HepG2 (cell line): Measurements from ENCODE around the gene SLC25A36. TPM values are rescaled to one million over a fixed set of nuclear protein-coding genes. Genes with fewer than 3 reads are reported as not detected.
A peak's percentile ranks its signal among the peaks of the same experiment; 100 is the strongest.

Experiments used
- FOXP1 ChIP-seq, 2 experiments: fragments of 450-650 bp in 1 of 2; IDR thresholded peaks; 2 replicates each; pipeline ENCODE4 v1.6.1; 2017 to 2018; ENCODE audit warnings: antibody characterized with exemption in 1 of 2
- GATAD2A ChIP-seq: IDR thresholded peaks from 2 replicates; pipeline ENCODE4 v1.6.1; 2016
- HOXA7 ChIP-seq: sonication (generic); formaldehyde crosslinking; IDR thresholded peaks from 2 replicates; pipeline ENCODE4 v1.8.1; 2022; ENCODE audit warnings: mild to moderate bottlenecking, missing genetic modification reagents, moderate library complexity
- MEF2D ChIP-seq: sonication (generic); formaldehyde crosslinking; IDR thresholded peaks from 2 replicates; pipeline ENCODE4 v1.5.1; 2020; ENCODE audit warnings: mild to moderate bottlenecking, missing genetic modification reagents
- NCOA2 ChIP-seq: sonication (generic); formaldehyde crosslinking; IDR thresholded peaks from 2 replicates; pipeline ENCODE4 v1.8.0; 2022; ENCODE audit warnings: inconsistent platforms
- PHF20 ChIP-seq: sonication (generic); formaldehyde crosslinking; IDR thresholded peaks from 2 replicates; pipeline ENCODE4 v1.5.0; 2020; ENCODE audit warnings: mild to moderate bottlenecking, missing genetic modification reagents
- SAP130 ChIP-seq: IDR thresholded peaks from 2 replicates; pipeline ENCODE4 v1.6.1; 2016; ENCODE audit warnings: low read depth
- ZNF12 ChIP-seq: sonication (generic); formaldehyde crosslinking; IDR thresholded peaks from 2 replicates; pipeline ENCODE4 v1.5.0; 2020; ENCODE audit warnings: missing genetic modification reagents
- ZNF333 ChIP-seq: sonication (generic); formaldehyde crosslinking; IDR thresholded peaks from 2 replicates; pipeline ENCODE4 v1.4.0; 2020; ENCODE audit warnings: mild to moderate bottlenecking, missing genetic modification reagents, borderline replicate concordance
- ZNF350 ChIP-seq: sonication (generic); formaldehyde crosslinking; IDR thresholded peaks from 2 replicates; pipeline ENCODE4 v1.4.0; 2020; ENCODE audit warnings: mild to moderate bottlenecking, low read depth, missing genetic modification reagents, borderline replicate concordance
- polyA plus RNA-seq, 8 experiments: library from polyadenylated mRNA; depleted of rRNA in 3 of 8; stranded (reverse) in 7 of 8; unstranded in 1 of 8; fragments of >200 nt; fragmentation: Illumina TruSeq in 4 of 8; extraction: Trizol in 4 of 8; gene quantifications; 2 replicates each; pipeline versions ENCODE4 v1.2.1 to v1.2.3, GENCODE V29; 2011 to 2016; ENCODE audit warnings: low read depth in 4 of 8, missing spikeins in 1 of 8, mixed read lengths in 1 of 8; ENCODE audit not compliant: insufficient read depth in 1 of 8
- total RNA-seq, 5 experiments: library from RNA; depleted of rRNA; stranded (reverse); fragments of >200 nt; fragmentation: Illumina TruSeq; extraction: Trizol; gene quantifications; 2 replicates each; pipeline ENCODE4 v1.2.3, GENCODE V29; 2016; ENCODE audit warnings: low read depth in 1 of 5
- TF ChIP-seq, protein P1 (sequence below): sonication (generic); formaldehyde crosslinking; IDR thresholded peaks from 2 replicates; pipeline ENCODE4 v1.5.0; 2020; ENCODE audit warnings: mild to moderate bottlenecking, missing genetic modification reagents
- TF ChIP-seq, protein P2 (sequence below): sonication (generic); formaldehyde crosslinking; IDR thresholded peaks from 2 replicates; pipeline ENCODE4 v1.5.1; 2020; ENCODE audit warnings: mild to moderate bottlenecking, missing genetic modification reagents, borderline replicate concordance
- TF ChIP-seq, protein P3 (sequence below): IDR thresholded peaks from 2 replicates; pipeline ENCODE4 v1.6.1; 2016; ENCODE audit warnings: low read depth, control low read depth
- TF ChIP-seq, protein P4 (sequence below): sonication (generic); formaldehyde crosslinking; IDR thresholded peaks from 2 replicates; pipeline ENCODE4 v1.4.0; 2020; ENCODE audit warnings: missing genetic modification reagents
- TF ChIP-seq, protein P5 (sequence below): sonication (generic); formaldehyde crosslinking; conservative IDR thresholded peaks from 2 replicates; pipeline ENCODE4 v1.8.0; 2022; ENCODE audit warnings: missing genetic modification reagents

The SLC25A36 gene
- total and polyA plus RNA-seq, 2 of the 13 experiments (the other 11 are each of a cell fraction or from before 2014, with no cell fraction given): 30.6 to 85.6 TPM

DNA sequence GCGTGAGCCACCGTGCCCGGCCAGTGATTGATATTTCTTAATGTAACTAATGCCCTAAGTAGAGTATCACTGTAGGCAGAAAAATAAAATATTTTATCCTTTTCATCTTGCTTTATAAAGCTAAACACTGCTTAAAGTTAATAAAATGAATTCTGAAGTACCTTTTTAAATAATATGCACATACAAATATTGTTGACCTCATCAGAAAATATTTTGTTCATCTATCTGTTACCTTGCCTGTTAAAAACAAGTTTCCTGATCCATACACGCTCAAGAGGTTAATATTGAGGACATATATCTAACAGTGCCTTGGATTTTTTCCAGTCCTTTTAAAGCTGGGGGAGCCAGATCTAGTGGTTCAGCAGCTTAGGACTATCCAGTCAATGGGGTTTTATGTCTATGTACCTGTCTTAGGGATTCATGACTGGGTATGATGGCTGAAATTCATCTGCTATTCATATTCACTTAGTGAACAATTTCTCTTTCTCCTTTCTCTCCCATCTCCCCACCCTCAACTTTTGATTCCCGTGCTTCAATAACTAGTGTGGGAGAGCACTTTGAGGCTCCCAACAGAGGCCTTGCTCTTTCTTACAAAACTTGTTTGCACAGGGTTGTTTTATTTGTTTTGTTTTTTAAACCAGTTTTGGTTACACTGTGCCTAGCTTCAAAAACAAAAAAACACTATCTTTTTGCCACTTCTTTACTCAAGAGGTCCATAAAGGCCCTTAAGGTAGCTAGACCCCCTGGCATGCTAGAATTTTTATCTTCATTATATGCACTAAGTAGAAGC is 7.0 kb downstream of the SLC25A36 start (continued):
- TF ChIP-seq, protein P1, sequence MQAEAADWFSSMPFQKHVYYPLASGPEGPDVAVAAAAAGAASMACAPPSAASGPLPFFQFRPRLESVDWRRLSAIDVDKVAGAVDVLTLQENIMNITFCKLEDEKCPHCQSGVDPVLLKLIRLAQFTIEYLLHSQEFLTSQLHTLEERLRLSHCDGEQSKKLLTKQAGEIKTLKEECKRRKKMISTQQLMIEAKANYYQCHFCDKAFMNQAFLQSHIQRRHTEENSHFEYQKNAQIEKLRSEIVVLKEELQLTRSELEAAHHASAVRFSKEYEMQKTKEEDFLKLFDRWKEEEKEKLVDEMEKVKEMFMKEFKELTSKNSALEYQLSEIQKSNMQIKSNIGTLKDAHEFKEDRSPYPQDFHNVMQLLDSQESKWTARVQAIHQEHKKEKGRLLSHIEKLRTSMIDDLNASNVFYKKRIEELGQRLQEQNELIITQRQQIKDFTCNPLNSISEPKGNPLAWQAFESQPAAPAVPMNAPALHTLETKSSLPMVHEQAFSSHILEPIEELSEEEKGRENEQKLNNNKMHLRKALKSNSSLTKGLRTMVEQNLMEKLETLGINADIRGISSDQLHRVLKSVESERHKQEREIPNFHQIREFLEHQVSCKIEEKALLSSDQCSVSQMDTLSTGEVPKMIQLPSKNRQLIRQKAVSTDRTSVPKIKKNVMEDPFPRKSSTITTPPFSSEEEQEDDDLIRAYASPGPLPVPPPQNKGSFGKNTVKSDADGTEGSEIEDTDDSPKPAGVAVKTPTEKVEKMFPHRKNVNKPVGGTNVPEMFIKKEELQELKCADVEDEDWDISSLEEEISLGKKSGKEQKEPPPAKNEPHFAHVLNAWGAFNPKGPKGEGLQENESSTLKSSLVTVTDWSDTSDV (CRISPR knock-in tag): no peak
- TF ChIP-seq MEF2D (CRISPR knock-in tag) (no peak), ZNF350 (CRISPR knock-in tag) (no peak), ZNF12 (peak; percentile 84; the same call in 1 of the 2 replicates), ZNF333 (CRISPR knock-in tag) (no peak), SAP130 (CRISPR knock-in tag) (peak; percentile 51), FOXP1 (IDR thresholded peaks at IDR 0.05) (no peak), FOXP1 (CRISPR knock-in tag; IDR thresholded peaks at IDR 0.05) (peak; percentile 38; the same call in 1 of the 2 replicates), NCOA2 (CRISPR knock-in tag) (peak; percentile 38; the same call in 1 of the 2 replicates), HOXA7 (CRISPR knock-in tag) (no peak), PHF20 (CRISPR knock-in tag) (no peak), GATAD2A (CRISPR knock-in tag) (peak; percentile 81)
- TF ChIP-seq, protein P2, sequence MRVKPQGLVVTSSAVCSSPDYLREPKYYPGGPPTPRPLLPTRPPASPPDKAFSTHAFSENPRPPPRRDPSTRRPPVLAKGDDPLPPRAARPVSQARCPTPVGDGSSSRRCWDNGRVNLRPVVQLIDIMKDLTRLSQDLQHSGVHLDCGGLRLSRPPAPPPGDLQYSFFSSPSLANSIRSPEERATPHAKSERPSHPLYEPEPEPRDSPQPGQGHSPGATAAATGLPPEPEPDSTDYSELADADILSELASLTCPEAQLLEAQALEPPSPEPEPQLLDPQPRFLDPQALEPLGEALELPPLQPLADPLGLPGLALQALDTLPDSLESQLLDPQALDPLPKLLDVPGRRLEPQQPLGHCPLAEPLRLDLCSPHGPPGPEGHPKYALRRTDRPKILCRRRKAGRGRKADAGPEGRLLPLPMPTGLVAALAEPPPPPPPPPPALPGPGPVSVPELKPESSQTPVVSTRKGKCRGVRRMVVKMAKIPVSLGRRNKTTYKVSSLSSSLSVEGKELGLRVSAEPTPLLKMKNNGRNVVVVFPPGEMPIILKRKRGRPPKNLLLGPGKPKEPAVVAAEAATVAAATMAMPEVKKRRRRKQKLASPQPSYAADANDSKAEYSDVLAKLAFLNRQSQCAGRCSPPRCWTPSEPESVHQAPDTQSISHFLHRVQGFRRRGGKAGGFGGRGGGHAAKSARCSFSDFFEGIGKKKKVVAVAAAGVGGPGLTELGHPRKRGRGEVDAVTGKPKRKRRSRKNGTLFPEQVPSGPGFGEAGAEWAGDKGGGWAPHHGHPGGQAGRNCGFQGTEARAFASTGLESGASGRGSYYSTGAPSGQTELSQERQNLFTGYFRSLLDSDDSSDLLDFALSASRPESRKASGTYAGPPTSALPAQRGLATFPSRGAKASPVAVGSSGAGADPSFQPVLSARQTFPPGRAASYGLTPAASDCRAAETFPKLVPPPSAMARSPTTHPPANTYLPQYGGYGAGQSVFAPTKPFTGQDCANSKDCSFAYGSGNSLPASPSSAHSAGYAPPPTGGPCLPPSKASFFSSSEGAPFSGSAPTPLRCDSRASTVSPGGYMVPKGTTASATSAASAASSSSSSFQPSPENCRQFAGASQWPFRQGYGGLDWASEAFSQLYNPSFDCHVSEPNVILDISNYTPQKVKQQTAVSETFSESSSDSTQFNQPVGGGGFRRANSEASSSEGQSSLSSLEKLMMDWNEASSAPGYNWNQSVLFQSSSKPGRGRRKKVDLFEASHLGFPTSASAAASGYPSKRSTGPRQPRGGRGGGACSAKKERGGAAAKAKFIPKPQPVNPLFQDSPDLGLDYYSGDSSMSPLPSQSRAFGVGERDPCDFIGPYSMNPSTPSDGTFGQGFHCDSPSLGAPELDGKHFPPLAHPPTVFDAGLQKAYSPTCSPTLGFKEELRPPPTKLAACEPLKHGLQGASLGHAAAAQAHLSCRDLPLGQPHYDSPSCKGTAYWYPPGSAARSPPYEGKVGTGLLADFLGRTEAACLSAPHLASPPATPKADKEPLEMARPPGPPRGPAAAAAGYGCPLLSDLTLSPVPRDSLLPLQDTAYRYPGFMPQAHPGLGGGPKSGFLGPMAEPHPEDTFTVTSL (CRISPR knock-in tag): peak; percentile 34; the same call in 1 of the 2 replicates
- TF ChIP-seq, protein P3, sequence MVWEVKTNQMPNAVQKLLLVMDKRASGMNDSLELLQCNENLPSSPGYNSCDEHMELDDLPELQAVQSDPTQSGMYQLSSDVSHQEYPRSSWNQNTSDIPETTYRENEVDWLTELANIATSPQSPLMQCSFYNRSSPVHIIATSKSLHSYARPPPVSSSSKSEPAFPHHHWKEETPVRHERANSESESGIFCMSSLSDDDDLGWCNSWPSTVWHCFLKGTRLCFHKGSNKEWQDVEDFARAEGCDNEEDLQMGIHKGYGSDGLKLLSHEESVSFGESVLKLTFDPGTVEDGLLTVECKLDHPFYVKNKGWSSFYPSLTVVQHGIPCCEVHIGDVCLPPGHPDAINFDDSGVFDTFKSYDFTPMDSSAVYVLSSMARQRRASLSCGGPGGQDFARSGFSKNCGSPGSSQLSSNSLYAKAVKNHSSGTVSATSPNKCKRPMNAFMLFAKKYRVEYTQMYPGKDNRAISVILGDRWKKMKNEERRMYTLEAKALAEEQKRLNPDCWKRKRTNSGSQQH (CRISPR knock-in tag): no peak
- TF ChIP-seq, protein P4, sequence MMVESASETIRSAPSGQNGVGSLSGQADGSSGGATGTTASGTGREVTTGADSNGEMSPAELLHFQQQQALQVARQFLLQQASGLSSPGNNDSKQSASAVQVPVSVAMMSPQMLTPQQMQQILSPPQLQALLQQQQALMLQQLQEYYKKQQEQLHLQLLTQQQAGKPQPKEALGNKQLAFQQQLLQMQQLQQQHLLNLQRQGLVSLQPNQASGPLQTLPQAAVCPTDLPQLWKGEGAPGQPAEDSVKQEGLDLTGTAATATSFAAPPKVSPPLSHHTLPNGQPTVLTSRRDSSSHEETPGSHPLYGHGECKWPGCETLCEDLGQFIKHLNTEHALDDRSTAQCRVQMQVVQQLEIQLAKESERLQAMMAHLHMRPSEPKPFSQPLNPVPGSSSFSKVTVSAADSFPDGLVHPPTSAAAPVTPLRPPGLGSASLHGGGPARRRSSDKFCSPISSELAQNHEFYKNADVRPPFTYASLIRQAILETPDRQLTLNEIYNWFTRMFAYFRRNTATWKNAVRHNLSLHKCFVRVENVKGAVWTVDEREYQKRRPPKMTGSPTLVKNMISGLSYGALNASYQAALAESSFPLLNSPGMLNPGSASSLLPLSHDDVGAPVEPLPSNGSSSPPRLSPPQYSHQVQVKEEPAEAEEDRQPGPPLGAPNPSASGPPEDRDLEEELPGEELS: peak; percentile 68
- TF ChIP-seq, protein P5, sequence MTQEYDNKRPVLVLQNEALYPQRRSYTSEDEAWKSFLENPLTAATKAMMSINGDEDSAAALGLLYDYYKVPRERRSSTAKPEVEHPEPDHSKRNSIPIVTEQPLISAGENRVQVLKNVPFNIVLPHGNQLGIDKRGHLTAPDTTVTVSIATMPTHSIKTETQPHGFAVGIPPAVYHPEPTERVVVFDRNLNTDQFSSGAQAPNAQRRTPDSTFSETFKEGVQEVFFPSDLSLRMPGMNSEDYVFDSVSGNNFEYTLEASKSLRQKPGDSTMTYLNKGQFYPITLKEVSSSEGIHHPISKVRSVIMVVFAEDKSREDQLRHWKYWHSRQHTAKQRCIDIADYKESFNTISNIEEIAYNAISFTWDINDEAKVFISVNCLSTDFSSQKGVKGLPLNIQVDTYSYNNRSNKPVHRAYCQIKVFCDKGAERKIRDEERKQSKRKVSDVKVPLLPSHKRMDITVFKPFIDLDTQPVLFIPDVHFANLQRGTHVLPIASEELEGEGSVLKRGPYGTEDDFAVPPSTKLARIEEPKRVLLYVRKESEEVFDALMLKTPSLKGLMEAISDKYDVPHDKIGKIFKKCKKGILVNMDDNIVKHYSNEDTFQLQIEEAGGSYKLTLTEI: no peak
